Measurements from ENCODE around the gene SLC35F1.

GRCh38 chr6:118354641-118355040 is 447.6 kb downstream of the SLC35F1 start:
- TF ChIP-seq YY1 (IDR thresholded peaks at IDR 0.05; ENCODE audit: insufficient read depth, insufficient read length), result no peak
- TF ChIP-seq ZNF274 (IDR thresholded peaks at IDR 0.05; ENCODE audit: low read depth, low read length), result no peak
